Dedifferentiated amniotic fluid mesenchymal stem cell (primary cell): ENCODE results near the gene IL17A.
A peak's percentile ranks its signal among the peaks of the same experiment; 100 is the strongest.

Experiments used
- DNase-seq: peaks from one replicate; pipeline ENCODE4 v3.0.0-alpha.2; 2016; ENCODE audit errors: extremely low spot score

The IL17A gene

DNA sequence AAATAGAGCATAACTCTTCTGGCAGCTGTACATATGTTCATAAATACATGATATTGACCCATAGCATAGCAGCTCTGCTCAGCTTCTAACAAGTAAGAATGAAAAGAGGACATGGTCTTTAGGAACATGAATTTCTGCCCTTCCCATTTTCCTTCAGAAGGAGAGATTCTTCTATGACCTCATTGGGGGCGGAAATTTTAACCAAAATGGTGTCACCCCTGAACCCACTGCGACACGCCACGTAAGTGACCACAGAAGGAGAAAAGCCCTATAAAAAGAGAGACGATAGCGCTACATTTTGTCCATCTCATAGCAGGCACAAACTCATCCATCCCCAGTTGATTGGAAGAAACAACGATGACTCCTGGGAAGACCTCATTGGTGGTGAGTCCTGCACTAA, at the start of gene IL17A:
IL17A (plus strand) TSS at position 301 of the 400 bp plus-strand sequence; CDS start at position 358, 57 bp downstream.
- no peak for DNase-seq

DNA sequence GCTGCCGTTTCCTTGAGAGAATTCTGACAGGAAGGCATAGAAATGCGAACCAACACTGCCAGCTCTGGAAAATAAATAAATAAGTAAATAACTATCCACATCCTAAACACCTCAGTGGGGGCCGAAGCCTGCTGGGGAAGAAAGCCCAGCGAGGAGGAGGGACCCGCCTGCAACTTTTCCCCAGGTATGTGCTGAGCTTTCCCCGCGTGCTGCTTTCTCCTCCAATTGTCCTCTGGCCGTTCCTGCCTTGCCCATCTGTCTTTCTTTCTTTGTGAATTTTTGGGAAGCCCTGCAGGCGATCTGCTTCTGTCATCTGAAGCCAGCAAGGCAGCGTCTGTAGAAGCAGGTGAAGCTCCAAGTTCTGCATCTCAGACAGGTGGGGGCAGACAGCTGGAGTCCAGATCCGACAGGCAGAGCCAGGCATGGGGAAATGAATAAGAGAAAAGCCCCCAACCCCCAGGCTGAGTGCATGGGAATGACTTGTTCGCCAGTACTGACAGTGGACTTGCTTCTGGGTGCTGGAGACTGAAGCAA, 49.2 kb upstream of the IL17A start:
- no peak for DNase-seq

DNA sequence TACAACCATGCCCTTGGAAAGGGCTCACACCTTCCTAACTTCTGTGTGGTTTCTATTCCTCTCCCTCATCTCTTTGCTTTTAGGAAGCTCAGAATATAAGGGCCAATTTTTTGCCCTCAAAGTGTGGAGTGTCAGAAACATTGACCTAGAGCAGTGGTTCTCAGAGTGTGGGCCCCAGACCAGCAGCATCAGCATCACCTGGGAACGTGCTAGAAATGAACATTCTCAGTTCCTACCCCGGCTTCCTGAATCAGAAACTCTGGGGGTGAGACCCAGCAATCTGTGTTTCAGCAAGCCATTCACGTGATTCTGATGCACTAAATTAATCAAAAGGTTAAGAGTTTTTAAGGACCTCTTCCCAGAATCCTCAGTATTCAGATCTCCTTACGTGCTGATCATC, 47.9 kb upstream of the IL17A start:
- DNase-seq: no peak

DNA sequence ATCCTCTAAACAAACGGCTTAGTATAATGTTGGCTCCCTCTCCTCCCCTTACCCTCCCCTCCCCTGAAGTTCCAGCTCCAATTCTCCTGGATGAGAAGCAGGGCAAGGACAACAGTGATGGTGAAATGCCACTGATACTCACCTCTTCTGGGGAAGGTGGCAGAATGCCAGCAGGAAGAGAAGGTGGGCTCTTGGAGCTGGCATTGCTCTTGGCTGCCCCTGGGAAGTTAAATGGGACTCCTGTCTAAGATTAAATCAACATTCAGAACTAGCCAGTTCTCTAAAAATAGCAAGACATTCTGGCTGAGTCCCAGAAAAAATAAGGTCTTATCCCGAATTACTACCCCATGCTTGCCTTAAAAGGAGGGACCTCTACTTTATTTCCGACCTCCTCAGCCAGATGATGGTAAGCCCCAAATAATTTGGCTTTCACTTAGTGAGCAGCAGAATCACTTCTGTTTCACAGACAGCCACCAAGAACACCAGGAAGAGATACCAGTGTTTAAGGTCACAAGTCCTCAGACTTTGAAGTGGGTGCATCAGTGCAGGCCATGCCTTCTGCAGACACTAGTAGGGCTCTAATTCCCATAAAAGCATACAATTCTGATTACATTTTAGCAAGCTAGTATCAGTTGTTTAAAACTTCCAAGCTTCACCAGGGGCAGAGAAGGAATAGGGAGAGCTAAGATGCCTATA, 46.0 kb upstream of the IL17A start:
- no peak for DNase-seq

DNA sequence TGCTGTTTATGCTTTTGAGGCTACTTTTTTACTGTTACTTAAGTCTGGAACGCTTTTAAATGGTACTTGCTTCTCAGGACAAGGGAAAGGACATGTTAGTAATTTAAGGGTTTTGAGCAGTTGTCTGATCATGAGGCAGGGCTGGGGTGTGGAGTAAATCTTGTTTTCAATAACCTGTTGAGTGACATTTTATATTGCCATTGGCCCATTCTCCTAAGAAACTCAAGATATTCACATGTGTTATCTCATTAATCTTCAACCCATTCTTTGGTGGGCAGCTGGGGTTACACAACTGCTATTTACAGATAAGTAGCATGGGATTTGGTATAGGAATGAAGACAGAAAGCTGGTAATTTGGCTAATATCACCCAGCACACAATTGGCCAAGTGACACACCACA, 44.6 kb upstream of the IL17A start:
- no peak for DNase-seq

DNA sequence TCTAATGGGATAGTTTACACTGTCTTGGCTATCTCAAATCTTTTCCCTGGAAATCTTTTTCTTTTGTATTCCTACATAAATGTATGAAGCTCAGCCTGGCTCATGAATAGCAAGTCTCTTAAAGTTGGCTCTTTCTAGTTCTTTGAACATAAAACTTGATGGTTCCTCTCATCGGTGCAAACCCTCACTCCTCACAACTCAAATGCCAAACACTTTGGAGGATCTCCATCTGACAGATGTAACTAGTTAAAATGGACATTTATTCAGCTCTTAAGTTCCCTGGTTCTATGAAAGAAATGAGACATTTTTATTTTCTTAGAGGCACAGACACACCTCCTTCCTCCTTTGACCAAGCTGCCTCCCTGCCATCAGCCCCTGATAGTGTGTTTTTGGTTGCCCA, 43.6 kb upstream of the IL17A start:
- DNase-seq: no peak

DNA sequence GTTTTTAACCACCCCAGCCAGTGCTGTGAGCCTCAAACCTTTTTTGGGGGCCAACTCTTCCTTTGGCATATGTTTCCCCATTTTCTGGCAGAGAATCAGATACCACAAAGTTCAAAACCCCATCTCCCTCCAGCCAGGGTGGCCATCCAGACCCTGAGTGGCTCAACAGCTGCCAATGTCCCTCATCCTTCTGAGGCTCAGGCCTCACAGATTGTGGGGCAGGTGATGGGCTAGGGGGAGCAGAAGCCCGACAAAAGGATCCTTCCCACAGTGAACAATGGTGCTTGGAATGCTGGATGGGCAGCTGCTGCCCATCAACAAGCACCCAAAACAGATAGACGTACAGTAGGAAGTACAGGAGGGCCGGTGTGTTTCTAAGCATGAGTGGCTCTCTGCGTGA, 42.6 kb upstream of the IL17A start:
- no peak for DNase-seq

DNA sequence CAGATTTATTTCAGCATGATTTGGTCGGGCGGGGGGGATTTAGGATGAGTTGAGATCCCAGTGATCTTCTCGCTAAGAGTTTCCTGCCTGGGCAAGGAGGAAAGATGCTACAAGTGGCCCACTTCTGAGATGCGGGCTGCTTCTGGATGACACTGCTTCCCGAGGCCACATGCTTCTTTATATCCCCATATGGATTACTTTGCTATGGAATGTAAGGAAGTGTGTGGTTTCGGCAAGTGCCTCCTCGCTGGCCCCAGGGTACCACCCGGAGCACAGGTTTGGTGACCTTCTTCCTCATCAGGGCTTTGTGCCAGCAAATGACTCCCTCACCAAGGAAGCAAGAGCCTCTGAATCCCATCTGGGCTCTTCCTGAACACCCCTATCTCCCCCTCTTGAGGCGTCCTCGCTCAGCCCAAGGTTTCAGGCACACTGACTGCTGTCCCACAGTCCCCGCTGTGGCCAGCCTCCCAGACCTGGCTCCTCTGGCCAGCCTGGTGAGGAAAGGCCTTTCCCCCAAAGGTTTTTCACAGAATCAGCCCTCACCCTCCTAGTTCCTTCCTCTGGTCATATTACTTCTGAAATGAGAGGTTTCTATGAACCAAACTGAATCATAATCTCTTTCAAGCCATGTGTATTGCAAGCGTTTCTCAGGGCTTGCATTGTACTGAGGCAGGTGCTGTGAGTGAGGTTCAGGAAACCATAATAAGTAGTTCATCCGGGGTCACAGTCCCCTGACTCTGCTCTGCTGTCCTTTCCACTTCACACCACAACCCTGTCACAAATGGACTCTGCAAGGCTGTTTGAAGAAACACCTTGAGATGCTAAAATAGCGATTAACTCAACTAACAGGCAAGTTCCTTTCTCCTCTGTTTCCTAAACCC, 41.7 kb upstream of the IL17A start:
- no peak for DNase-seq

DNA sequence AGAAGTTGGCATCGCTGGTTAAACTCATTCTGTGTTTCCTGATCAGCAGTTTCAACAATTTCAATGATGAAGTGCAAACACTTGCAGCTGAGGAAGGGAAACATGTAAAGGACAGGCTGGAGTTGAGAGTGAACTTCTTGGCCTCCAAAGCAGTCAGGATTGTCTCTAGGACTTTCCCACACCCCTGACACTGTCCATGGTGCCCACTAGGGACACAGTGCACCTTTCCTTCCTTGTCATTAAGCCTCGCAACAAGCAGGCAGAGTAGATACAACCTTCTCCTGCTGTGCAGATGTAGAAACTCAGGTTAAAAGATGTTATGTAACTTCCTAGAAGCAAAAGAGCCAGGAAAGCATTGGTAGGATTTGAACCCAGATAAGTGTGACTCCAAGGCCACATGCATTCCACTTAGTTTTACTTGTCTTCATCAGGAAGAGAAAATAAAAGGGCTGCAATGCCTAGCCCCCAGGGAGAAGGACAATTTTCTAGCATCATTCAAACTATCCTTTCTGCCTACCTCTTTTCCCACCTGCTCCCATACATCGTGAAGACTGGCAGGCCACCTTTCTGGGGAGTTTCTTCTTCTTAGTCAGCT, 39.2 kb upstream of the IL17A start:
- DNase-seq: no peak

DNA sequence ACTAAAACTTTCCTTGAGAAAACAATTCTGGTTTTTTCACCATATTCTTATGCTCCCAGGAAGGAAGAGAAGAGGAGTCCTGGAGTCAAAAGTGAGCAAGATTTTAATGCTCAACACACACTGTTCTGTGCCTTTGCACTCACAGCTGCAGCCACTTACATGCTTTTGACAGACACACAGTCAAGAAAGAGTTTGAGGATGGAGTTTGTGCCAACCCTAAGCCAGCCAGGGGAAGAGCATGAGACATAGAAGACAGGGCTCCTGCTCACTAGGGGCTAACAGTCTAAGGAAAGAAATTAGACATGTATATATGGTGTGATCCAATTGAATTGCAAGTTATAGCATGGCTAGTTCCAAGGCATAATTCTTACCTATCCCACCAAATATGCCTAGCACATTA, 37.1 kb upstream of the IL17A start:
- no peak for DNase-seq

DNA sequence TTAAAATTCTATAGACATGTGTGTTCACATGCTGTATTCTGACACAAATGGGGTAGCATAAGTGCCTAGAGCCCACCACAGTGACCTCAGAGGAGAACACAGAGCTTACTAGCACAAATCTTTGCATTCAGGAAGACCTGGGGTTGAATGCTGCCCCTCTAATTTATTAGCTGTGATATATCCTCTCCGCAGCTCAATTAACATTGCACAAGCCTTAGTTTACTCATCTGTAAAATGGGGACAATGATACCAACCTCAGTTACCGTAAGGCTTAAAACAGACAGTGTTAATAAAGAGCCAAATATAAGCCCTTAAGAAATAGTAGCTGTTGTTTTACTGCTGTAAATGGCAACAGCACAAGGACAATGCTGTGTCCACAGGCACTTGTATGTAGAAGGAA, 36.2 kb upstream of the IL17A start:
- no peak for DNase-seq

DNA sequence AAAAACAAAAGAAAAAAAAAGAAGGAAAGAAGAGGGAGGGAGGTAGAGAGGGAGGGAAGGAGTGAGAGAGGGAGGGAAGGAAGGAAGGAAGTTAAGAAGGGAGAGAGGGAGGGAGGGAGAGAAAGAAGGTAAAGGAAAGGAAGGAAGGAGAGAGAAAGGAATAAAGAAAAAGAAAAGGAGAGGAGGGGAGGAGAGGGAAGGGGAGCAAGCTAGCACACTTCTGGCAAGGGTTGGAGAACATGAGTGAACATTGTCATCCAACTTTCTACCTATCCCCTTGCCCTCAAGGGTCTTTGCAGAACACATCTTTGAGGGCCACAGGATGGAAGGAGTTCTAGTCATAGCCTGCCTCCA, 34.1 kb upstream of the IL17A start:
- no peak for DNase-seq

DNA sequence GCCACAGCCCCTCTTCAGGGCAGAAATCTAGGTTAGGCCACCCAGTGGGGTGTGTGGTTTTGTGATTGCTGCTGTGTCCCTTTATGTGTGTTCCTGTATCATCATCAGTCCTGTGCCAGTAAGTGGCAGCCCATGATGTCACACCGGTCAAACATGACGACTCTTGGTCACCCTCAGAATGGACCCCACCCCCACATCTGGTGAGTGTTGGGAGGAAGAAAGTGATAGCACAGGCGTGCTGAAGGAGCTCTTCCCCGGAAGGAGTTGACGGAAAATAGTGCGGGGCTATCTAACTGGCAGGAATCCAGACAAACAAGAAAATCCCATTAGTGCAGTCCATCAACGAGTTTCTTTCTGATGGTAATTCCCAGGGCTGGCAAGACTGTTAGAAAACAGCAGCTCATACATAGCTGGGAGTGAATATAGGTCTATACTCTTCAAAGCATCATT, 33.4 kb upstream of the IL17A start:
- no peak for DNase-seq

DNA sequence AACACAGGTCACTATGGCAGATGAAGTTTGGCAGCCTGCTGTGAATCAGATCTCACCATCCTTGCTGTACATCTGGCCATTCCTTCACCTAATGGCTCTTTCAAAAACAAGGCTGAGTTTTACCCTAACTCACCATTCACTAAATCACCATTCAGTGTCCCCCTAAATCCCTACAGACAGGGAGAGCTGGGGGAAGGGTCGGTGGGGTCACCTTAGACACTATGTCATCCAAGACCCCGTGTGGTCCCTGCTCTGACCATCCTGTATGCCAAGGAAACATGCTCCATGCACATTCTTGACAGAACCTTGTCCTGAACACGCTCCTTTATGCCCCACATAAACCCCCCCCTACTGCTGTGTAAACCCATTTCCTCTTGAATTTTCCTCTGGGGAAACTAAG, 31.8 kb upstream of the IL17A start:
- no peak for DNase-seq

DNA sequence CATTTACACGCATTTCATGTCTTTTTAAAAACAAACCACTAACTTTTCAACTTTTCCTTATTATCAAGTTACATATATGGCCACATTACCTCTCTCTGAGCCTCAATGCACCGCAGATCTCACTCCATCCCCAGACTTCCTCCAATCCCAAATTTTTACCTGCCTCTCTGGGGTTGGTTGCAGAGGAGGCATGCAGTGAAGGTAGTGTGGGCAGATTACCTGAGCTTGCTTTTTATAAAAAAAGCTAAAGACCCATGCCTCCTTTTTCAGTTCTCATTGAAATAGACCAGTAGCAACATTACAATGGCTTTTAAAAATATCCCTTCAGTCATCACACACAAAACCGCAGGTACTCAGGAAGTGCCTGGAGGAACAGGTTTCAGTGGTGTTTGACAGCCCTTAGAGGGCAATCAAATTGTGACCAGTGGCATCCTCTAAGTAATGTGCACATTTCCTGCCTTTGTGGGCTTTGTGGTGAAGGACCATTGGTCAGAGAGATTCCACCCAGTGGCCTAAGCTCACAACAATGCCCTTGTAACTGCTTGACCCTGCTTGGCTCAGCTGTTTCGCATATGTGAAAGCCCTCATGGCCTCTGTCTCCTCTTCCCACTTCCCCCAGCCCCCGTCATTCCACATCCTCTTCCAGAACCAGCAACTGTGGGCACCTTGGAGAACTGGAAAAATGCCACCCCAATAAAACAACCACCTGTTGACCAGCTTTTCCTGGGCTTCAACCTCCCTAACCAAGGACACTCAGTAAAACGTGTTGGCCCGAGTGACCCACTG, 30.2 kb upstream of the IL17A start:
- DNase-seq: no peak

DNA sequence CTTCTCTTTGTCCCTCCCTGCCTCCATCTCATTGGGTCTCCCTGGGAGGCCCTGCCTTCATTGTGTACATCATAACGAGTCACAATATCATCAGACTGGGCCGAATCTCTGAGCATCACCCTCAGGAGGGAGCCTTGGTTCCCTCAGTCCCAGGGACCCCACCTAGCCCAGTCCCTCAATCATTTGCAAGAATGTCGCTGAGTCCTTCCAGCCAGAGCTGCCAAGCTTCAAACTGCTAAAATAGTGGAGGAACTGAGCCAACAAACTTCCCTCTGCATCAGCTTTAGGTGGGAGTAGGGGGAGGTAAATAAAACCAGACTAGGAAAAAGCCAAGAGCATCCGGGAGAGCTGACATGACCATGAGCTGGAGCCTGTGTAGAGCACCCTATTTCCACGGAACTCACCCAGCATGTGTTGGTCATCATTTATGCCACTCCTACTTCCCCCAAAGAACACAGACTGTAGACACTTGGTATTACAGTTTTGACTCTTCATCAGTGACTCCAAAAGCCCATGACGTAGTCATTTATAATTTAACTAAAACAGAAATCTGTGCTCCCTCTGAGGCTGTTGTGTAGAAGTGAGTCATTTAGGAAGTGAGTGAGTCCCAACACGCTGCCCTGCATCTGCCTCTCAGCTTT, 28.8 kb upstream of the IL17A start:
- DNase-seq: no peak

DNA sequence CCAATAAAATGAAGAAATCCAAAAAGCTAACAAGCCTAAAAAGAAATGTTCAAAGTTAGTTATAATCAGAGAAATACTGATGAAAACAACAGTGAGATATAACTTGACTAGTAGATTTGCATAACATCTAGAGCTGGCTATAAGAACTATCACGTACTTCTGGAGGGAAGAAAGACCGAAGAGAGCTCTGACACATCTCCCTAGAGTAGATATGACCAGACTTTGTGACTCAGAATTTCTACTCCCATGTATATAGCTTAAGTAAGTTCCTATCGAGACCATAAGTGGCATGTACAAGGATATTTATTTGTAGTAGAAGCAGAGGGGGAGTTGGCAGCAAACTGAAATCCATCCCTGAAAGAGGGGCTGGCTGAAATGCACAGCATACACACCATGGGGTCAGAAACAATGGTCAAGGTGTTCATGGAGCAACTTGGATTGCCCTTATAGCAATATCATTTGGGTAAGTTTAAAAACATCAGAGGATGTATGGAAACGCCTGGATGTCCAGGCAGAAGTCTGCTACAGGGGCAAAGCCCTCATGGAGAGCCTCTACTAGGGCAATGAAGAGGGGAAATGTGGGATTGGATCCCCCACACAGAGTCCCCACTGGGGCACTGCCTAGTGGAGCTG, 25.6 kb upstream of the IL17A start:
- no peak for DNase-seq

DNA sequence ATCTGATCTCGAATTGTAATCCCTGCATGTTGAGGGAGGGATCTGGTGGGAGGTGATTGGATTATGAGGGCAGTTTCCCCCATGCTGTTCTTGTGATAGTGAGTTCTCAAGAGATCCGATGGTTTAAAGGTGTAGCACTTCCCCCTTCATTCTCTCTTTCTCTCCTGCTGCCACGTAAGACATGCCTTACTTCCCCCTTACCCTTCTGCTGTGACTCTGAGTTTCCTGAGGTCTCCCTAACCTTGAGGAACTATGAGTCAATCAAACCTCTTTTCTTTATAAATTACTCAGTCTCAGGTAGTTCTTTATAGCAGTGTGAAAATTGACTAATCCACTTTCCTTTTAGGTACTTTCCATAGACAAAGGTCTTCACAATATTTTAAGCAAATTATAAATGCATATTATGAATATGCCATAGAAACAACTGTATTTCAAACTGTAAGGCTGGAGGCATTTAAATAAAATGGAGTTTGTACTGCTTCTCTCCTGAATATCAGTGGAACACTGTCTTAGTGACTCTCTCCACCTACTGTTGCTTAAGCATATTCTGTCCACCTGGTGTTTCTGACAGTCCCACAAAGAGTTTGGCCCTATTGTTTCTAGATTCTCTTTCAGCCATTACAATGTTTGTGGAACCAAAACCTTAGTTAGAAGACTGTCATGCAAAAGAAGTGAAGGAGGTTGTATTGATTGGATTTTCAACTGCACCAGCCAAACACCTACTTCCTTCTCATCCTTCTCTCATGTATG, 24.3 kb upstream of the IL17A start:
- no peak for DNase-seq

DNA sequence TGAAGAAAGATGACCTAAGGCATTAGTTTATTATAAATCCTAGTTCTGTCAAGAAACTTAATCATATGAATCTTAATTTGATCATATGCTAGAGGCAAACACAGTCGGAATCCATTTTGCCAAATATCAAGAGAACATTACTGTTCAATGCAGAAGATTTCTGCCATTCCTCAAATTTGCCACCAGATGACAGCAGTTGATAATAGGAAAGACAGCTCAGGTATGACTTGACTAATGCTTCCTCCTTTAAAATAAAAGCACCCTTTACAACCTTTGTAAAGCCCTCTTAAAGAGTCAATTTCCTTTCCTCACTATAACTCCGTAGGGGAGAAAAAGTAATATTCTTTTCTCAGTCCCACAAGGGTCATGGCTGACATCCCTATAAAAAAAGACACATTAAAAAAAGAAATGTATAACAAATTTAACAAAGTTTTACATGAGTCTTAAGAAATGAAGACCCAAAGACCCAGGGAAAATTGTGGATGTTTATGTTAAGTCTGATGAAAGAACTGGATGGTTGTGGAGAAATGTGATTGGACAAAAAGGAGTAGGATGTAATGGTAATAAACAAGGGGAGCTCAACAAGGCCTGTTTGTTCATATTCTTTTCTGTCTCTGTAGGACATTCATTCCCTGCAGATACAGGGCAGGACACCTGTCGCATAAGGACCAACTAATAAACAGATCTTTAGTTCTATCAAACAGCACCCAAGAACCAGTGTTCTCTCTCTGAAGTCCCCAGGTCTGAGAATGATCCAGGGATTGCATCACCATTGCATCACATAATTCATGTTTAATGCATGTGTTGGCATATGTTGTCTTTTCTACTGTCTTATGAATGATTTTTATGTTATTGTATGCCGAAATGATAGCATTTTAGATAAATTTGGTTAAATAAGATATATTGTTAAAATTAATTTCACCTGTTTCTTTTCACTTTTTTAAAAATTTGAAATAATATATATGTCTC, 23.0 kb upstream of the IL17A start:
- peak; percentile 45 for DNase-seq
